ENCODE measurements around the gene IGSF8.

IGSF8 gene, protein sequence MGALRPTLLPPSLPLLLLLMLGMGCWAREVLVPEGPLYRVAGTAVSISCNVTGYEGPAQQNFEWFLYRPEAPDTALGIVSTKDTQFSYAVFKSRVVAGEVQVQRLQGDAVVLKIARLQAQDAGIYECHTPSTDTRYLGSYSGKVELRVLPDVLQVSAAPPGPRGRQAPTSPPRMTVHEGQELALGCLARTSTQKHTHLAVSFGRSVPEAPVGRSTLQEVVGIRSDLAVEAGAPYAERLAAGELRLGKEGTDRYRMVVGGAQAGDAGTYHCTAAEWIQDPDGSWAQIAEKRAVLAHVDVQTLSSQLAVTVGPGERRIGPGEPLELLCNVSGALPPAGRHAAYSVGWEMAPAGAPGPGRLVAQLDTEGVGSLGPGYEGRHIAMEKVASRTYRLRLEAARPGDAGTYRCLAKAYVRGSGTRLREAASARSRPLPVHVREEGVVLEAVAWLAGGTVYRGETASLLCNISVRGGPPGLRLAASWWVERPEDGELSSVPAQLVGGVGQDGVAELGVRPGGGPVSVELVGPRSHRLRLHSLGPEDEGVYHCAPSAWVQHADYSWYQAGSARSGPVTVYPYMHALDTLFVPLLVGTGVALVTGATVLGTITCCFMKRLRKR
- long read RNA-seq, donor 1, transcript IGSF8-201 (7 exons, 2,343 nt) = major isoform, 14 of 26 reads
- long read RNA-seq, donor 1, partial matches to known transcripts = 11 of 26 reads
- long read RNA-seq, donor 1, other reads (novel, unspliced or antisense) = 0 of 26 reads
- long read RNA-seq, donor 2, partial matches to known transcripts = 0 of 6 reads
- long read RNA-seq, donor 2, other reads (novel, unspliced or antisense) = 0 of 6 reads
- long read RNA-seq, donor 3, partial matches to known transcripts = 13 of 16 reads
- long read RNA-seq, donor 3, other reads (novel, unspliced or antisense) = 0 of 16 reads
- long read RNA-seq, donor 4, partial matches to known transcripts = 6 of 8 reads
- long read RNA-seq, donor 4, other reads (novel, unspliced or antisense) = 0 of 8 reads
- long read RNA-seq, donor 5, transcript IGSF8-201 (7 exons, 2,343 nt) = major isoform, 5 of 6 reads
- long read RNA-seq, donor 5, partial matches to known transcripts = 0 of 6 reads
- long read RNA-seq, donor 5, other reads (novel, unspliced or antisense) = 0 of 6 reads
- long read RNA-seq, donor 6, transcript IGSF8-201 (7 exons, 2,343 nt) = major isoform, 14 of 24 reads
- long read RNA-seq, donor 6, partial matches to known transcripts = 9 of 24 reads
- long read RNA-seq, donor 6, other reads (novel, unspliced or antisense) = 0 of 24 reads
- long read RNA-seq, donor 7, transcript IGSF8-201 (7 exons, 2,343 nt) = major isoform, 8 of 22 reads
- long read RNA-seq, donor 7, partial matches to known transcripts = 13 of 22 reads
- long read RNA-seq, donor 7, other reads (novel, unspliced or antisense) = 0 of 22 reads
- long read RNA-seq, donor 8, transcript IGSF8-201 (7 exons, 2,343 nt) = major isoform, 7 of 9 reads
- long read RNA-seq, donor 8, partial matches to known transcripts = 0 of 9 reads
- long read RNA-seq, donor 8, other reads (novel, unspliced or antisense) = 0 of 9 reads

DNA sequence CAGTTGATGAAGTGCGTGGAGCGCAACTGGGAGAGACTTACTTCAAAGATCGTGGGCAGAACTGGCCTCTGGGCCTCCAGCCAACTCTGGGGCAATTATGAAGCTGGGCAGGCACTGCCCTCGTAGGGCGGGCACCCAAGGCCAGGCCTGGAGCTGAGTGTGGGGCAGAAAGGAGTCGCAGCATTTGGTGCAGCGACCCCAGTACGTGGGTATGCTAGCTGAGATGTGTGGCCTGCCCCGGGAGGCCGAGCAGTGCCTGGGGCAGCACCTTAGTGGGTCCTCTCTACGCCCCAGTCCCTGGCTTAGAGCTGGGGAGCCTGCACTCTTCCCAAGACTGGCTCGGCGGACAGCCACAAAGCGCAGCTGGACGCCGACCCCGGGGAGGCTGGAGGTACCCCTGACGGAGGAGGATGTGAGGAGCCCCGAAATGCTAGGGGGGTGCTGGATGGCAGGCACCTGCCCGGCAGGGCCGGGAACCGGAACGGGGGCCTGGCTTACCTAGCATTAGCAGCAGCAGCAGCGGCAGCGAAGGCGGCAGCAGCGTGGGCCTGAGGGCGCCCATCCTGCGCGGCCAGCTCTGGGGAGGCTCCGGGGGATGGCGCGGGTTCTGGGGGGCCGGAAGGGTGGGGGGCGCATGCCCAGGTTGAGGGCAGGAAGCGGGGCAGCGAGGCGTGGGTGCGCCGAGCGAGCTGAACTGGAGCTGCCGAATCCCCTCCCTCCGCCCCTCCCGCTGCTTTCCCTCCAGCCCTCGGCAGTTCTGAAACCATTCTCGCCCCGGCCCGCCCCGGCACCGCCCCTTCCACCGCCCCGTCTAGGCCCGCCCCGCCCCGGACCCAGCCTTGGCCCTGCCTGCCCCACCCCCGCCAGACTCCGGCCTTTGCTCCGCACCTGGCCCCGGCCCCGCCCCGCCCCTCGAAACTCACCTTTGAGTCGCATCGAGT, at the start of gene IGSF8:
TSS of gene IGSF8 (minus strand) at position 709 of the 941 bp plus-strand sequence. CDS start at position 562, 147 bp downstream.
- peak; percentile 80 for DNase-seq

DNA sequence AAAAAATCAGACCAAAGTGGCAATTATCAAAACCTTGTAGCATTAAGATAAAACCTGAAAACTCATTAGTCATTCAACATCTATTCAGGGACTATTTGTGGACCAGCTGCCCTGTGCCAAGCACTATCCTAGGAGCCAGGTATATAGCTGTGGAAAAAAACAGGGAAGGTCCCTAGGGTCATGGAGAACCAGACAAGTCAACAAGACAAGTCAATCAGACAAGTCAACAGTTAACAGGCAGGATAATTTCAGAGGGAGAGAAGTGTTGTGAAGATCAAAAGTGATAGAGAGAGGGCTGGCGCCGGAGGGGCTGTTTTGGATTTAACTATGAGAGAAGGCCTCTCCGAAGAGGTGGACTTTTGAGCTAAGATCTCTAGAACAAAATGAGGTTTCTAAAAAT, 49.7 kb upstream of the IGSF8 start:
- DNase-seq = no peak

DNA sequence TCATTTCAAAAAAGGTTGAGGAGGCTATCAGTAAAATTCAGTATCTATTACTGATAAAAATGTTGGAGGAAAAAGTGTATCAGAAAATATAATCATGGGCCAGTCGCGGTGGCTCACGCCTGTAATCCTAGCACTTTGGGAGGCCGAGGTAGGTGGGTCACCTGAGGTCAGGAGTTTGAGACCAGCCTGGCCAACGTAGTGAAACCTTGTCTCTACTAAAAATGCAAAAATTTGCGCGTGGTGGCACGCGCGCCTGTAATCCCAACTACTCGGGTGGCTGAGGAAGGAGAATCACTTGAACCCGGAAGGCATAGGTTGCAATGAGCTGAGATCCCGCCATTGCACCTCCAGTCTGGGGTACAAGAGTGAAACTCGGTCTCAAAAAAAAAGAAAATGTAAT, 47.7 kb upstream of the IGSF8 start:
- no peak for DNase-seq

DNA sequence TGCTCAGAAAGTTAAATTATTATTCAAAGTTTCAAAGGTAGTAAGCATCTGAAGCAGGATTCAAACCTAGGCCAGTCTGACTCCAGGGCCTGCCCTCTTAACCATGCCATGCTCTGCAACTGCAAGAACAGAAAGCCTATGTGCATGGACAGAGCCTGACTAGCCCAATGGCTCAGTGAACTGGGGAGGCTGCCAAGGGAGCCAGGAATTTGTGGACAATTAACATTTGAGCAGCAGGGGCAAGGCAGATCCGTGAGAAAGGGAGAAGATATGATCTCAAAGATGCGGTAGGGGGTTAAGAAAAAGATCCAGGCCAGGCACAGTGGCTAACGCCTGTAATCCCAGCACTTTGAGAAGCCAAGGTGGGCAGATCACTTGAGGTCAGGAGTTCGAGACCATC, 46.5 kb upstream of the IGSF8 start:
- no peak for DNase-seq

DNA sequence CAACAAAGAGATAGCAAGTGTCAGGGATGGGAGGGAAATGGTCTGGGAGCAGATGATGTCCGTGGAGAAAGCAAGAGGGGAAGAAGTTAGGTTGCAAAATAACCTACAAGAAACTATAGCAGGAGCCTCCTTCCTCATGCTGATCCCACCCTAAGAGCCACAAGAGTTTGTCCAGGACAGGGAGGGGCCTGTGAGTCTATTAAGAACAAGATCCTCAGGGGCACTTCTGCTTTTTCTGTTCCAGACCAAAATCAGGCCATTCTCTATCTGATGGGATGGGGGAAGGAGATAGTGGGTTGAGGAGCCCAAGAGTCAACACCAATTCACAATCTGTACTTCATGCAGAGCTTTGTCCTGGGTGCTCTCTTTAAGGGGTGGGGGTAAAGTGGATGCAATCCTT, 45.3 kb upstream of the IGSF8 start:
- DNase-seq = no peak

DNA sequence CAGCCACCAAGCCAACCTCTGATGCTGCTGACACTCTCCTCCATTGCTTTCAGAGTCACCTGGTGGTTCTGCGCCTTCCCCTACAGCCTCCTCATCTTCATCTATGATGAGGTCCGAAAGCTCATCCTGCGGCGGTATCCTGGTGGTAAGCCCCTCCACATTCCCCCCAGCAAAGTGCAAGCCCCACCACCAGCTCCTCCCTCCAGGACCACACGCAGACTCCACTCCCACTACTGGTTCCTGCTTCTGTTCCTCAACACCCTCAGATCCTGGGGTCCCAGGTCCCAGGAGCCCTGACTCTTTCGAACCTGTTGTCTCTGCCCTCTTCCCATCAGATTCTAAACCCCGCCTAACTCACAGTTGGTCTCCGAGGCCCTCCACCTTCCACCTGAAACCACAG, 41.4 kb upstream of the IGSF8 start:
- DNase-seq = no peak

DNA sequence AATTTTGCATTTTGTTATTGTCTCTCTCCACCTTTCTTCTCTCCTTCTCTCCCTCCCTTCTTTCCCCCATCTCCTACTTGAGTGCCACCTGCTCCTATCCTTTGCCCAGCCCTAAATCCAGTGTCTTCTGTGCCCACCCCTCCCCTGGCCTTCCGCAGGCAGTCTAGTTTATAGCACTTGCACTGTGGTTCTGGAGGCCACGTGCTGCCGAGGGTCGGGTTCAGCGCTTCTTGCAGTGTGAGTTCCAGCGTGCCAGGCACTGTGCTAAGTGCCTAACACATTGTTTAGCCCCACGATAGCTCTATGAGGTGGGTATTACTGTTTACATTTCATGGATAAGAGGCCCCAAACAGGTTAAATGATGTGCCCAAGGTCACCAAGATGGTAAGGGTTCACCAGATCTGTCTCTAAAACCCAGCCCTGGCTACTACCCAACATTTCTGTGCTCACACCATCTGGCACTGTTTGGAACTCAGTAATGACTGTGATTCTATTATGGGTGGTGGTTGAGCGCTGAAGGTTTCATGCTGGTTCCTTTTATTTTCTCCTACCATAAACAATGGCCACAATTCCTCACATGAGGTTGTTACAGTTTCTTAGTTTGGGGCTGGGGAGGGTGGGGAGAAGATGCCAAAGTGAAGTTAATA, 38.9 kb upstream of the IGSF8 start:
- no peak for DNase-seq

DNA sequence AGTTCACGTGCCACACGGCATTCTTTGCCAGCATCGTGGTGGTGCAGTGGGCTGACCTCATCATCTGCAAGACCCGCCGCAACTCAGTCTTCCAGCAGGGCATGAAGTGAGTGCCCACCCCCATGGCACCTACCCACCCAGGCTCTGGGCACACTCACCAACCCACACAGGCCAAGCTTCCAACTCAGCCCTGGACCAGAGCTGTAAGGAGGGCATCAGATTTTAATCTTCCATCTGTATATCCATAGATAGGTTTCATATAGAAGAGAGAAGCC, 38.4 kb upstream of the IGSF8 start:
- no peak for DNase-seq

DNA sequence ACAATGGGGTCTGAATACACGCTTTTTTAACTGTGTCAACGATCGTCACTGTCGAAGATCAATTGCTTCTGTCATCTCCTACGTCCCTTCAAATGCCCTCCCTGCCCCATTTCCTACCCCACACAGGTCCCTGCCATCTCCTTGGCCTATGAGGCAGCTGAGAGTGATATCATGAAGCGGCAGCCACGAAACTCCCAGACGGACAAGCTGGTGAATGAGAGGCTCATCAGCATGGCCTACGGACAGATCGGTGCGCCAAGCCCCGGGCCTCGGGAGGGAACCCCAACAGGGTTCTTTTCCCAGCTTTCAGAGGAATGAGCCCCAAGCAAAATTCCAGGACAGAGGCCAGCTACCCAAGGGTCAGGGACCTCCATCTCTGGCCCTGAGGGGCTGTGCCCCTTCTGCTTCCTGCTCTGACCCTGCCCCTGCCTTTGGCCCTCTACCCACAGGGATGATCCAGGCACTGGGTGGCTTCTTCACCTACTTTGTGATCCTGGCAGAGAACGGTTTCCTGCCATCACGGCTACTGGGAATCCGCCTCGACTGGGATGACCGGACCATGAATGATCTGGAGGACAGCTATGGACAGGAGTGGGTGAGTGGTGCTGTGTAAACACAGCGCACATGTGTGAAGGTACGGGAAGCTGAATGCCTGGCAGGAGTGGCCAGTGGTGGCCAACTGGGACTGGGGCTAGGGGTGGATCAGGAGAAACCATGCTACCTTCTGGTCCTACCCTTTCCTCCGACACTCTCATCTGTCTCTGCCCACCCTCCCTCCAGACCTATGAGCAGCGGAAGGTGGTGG, 37.9 kb upstream of the IGSF8 start:
- no peak for DNase-seq

DNA sequence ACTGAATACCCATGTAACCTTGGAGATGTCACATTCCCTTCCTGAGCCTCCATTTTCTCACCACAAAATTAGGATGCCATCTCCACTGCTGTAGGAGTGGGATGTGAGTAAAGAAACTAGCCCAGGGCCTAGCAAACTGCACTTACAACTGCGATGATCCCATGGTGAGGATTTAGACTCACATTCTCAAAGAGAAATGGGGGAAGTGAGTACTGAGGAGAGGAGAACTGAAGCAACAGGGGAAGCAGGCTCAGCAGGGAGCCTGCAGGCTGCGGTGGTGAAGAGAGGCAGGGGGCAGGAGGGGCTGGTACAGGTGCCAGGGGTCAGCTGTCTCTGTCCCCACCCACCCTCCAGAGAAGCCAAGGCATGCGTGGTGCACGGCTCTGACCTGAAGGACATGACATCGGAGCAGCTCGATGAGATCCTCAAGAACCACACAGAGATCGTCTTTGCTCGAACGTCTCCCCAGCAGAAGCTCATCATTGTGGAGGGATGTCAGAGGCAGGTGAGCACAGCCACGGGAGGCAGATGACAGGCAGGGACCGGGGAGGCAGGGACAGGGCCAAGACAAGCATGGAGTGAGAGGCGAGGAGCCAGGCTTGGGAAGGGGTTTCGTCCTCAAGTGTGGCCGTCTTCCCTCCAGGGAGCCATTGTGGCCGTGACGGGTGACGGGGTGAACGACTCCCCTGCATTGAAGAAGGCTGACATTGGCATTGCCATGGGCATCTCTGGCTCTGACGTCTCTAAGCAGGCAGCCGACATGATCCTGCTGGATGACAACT, 36.6 kb upstream of the IGSF8 start:
- no peak for DNase-seq

DNA sequence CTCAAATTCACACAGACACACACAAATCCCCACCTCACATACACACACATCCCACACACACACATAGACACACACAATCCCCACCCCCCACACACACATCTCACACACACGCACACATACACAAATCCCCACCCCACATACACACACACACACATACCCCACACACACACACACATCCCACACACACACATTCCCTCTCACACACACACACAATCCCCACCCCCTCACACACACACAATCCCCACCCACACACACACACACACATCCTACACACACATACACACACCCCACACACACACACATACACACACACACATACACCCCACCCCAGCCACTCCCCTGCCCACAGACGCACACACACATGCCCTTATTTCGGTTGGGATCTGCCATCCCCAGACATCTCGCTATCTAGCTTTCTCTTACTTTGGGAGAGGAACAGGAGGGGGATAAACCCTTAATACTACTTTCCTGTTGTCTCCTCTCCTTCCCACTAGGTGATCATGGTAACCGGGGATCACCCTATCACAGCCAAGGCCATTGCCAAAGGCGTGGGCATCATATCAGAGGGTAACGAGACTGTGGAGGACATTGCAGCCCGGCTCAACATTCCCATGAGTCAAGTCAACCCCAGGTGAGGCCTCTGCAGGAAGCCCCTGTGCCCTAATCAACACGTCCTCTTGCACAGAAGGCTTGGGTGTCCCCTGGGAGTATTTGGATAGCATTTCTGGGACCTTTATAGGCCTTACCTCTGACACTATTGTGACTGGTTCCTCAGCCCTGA, 35.8 kb upstream of the IGSF8 start:
- no peak for DNase-seq

DNA sequence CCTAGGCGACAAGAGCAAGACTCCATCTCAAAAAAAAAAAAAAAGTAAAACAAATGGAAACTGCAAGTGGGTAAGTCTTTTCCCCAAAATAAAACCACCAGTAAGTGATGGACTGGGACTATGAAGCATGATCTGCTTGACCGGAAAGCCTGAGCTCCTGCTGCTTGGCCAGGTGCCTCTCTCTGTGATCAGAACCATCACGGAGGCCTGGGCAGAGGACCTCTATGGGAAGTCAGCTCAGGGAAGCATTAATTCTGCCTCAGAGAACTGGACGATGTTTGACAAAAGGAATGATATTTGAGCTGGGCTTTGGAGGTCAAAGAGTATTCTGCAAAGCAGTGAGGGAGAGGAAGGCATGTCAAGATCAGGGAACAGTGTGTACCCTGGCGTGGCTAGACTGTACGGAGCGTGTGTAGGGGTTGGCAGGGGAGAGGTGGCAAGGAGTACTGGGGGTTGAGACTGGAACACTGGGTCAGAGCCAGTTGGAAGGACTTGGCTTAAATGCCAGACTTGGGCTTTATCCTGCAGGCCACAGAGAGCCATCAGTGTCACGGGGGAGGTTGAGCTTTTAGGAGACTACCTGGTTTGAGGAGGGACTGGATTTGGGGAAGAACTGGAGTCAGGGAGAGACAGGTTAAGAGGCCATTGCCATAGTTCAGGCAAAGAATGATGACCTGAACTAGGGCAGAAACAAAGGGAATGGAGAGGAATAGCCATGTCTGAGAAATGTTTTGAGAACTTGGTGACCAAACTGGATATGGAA, 33.6 kb upstream of the IGSF8 start:
- no peak for DNase-seq

DNA sequence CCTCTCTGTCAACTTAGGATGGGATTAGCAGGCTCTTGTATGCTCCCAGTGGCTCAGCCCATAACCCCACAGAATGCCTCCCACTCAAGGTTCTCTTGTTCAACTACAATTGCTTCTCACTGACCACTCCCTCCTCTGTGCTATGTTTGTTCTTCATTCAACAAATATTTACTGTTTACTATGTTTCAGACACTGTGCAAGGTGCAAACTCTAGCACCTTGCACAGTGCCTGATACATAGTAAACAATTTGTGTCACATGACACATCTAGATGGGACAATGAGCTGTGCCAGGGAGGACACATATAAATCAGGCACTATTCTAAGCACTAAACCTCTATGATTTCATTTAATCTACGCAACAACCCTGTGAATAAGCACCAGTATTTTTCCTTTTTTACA, 32.5 kb upstream of the IGSF8 start:
- DNase-seq = no peak

DNA sequence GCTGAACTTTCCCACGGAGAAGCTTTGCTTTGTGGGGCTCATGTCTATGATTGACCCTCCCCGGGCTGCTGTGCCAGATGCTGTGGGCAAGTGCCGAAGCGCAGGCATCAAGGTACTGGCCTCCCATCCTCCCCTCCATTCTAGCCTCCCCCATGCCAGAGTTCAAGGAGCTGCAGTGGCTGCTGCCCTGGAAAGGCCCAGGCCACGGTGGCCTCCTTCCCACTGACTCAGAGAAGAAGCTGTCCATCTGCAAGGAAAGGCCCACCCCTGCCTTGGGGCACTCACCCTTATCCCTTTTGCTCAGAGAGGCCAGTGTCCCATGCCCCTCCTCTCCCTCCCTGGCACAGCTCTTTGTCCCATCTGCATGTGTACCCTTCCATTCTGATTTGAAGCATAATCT, 32.1 kb upstream of the IGSF8 start:
- DNase-seq = no peak

DNA sequence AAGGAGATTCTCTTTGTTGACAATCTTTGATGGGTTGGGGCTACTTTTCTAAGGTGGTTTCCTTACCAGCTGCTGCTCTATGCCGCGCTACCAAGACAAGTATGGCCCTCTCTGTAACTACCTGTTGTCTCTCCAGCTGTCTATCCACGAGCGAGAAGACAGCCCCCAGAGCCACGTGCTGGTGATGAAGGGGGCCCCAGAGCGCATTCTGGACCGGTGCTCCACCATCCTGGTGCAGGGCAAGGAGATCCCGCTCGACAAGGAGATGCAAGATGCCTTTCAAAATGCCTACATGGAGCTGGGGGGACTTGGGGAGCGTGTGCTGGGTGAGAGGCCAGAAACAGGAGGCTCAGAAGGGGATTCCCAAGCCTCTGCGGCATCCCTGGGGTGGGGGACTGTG, 31.5 kb upstream of the IGSF8 start:
- no peak for DNase-seq

DNA sequence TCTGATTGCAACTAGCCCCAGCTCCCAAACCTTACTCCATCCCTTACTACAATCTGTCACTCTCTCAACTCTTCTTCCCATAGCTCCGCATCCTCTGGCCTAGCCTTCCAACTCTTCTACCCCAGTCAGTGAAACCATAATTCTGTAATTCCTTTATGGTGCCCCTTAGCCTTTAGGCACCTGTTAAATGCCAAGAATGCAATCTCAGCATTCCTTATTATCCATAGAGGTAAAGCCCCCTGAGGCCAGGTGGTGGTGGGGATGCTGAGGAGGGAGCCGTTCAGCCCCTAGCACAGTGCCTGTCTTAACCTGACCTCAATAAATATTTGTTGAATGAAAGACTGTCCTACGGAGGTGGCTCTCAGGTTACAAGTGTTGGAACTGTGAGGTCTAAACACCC, 31.1 kb upstream of the IGSF8 start:
- DNase-seq = no peak

DNA sequence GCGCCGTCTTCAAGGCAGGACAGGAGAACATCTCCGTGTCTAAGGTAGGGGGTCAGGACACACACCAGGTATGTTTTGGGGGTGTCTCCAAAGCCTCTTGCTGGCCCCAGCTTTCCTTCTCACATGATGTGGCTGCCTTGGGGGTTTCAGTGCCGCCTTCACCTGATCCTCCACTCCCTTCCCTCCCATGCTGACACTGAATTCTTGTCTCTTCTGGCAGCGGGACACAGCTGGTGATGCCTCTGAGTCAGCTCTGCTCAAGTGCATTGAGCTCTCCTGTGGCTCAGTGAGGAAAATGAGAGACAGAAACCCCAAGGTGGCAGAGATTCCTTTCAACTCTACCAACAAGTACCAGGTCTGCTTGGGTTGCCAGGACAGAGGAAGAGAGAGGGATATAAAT, 30.6 kb upstream of the IGSF8 start:
- no peak for DNase-seq
